Adipose tissue (tissue), 3 donors: Measurements from ENCODE around the gene MUC22. TPM values are rescaled to one million over a fixed set of nuclear protein-coding genes. Genes with fewer than 3 reads are reported as not detected.
"Not testable (repeated sequence)": the region's sequence is repeated elsewhere in the genome, so short reads cannot be mapped to it uniquely, and the experiment has no call there.

ENCODE experiments used
- H3K27ac ChIP-seq: one replicate; pipeline ENCODE4 v1.5.1; 2013; ENCODE audit warnings: low read depth, low read length
- WGBS, 3 donors: extraction: QIAGEN DNeasy Blood & Tissue Kit; methylation state at CpG; one replicate each; pipeline ENCODE4 v1.1.7; 2013; 5-methylcytosine and 5-hydroxymethylcytosine counted together
- polyA plus RNA-seq, 3 donors: library from polyadenylated mRNA; stranded (reverse); fragments of 200-250 nt; gene quantifications; one replicate each; pipeline ENCODE4 v1.2.3, GENCODE V29; 2013
- donor health status: healthy with polysubstance abuse.
- donor health status: Bipolar disorder and iron deficiency.
- donor health status: healthy.

MUC22 gene
- not detected for polyA plus RNA-seq

DNA sequence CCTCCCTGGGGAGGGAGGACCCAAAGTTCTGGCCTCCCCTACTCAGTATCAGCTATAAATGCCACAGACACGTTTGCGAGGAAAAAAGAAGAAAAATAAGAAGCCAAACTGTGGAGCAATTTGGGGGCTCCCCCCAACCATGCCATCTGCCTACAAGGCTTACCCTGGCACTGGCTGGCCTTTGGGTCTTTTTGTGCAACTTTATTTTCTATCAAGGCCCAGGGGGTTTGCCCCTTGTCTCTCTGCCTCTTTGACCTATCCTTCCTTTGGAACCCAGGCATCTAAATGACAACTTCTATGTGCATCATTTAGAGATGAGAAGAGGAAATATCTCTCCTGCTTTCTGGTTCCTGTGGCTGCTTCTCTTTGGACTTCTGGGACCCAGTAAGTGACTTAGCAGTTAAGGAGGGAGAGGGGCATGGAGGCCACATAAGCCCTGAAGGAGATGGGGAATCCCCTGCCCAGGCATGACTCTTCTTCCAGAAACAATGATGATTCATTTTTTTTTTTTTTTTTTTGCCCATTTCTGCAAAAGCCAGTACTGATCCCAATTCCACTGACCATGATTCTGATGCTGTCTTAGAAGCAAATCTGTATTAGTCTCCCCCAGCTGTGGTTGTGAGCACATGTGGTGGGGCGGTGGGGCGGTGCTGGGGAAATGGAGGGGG lies at the start of gene MUC22:
TSS of gene MUC22 (plus strand) at position 82 of the 668 bp plus-strand sequence. CDS start at position 315, 233 bp downstream.
- H3K27ac ChIP-seq = no peak within 1 kb of the TSS
- 85 to 88% (median 87%) methylated on average over 4 of the region's 4 CpGs for WGBS, 3 donors

DNA sequence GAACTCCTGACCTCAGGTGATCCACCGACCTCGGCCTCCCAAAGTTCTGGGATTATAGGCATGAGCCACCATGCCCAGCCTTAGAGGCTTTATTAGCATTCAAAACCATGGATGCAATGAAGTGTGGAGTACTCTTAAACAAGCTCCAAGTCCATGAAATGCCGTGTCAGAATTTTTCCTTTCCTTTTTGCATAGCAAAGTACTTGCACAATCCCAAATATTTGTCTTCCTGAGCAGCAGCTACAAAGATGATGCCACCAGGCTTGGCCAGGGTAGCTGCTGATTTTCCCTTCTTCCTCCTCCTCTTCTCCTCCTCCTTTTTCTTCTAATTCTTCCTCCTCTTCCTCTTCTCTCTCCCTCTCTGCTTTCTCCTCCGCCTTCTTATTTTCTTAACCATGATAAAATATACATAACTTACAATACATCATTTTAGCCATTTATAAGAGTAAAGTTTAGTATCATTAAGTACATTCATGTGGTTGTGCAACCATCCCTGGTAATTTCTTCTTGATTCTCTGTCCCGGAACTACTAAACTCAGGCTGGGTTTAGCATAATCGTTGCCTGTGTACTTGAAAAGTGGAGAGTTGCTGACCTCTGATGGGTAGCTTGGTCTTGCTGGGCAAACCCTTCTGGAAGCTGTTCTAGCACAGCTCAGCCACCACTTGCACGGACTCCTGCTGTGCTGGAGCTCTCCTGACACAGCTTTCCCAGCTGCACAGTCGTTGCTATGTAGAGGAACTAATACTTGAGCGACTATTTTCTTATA lies 49.2 kb upstream of the MUC22 start:
- 68 to 80% (median 70%) methylated on average over 9 of the region's 9 CpGs for WGBS, 3 donors
- H3K27ac ChIP-seq = no peak overlapping the region

DNA sequence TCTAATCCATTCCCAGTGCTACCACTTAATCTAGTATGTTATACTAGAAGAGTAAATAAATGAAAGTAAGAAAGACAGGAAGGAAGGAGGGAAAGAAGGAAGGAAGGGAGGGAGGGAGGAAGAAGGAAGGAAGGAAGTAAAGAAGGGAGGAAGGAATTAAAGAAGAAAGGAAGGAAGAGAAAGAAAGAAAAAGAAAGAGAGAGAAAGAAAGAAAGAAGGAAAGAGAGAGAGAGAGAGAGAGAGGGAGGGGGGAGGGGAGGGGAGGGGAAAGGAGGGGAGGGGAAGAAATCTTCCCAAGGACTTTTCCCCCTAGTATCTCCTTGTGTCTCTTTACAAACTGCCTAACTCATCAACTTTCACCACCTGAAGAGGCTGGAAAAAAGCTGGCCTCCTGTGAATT lies 47.6 kb upstream of the MUC22 start:
- no peak overlapping the region for H3K27ac ChIP-seq

DNA sequence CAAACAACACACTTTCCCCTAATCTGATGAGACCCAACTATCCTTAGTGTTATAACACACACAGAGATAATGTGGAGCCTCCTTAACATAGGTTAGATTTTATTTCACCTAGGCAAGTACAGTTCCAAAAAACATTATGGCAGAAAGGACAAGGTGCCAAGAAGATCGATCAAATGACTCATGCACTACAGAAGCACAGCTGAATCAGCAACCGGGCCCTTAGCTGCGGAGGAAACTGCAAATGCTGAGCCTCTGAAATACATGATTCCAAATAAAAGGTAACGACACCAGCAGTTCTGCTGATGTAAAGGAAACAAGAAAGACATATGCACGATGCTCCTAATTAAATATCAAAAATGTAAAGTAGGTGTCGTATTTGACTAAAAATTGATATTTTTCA lies 46.6 kb upstream of the MUC22 start:
- WGBS, 3 donors = 63 to 73% (median 68%) methylated on average over 6 of the region's 6 CpGs
- H3K27ac ChIP-seq = no peak overlapping the region

DNA sequence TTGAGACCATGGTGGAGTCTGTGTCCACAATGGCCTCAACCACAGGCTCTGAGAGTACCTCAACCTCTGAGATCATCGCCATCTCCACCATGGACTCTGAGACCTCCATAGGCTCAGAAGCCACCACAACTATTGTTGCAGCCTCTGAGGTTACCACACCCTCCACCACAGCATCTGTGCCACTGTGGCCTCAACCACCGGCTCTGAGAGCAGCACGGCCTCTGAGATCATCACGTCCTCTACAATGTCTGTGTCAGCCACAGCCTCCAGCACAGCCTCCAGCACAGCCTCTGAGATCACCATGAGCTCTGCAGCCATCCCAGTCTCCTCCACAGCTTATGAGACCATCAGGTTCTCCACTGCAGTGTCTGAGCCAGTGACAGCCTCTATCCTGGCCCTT lies 46.2 kb upstream of the MUC22 start:
- 74 to 84% (median 80%) methylated on average over 4 of the region's 4 CpGs for WGBS, 3 donors

DNA sequence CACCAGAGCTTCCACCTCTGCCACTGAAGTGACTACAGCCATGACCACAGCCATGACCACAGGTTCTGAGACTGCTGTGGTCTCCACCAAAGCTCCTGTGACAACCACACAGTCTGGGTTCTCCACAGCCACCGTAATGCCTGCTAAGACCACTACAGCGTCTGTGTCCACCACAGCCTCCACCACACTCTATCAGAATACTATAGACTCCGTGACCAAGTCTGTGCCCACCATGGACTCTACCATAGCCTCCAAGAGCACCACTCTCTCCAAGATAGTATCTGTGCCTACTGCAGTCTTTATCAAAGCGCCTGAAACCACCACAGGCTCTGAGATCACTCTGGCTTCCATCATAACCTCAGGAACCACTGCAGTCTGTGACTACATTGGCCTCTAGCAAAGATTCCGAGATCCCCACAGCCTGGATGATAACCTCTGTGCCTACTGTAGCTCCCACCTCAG lies 45.1 kb upstream of the MUC22 start:
- no peak overlapping the region for H3K27ac ChIP-seq
- 65 to 92% (median 89%) methylated on average over 5 of the region's 5 CpGs for WGBS, 3 donors

More for the DNA sequence above, 46.2 kb upstream of the MUC22 start:
- no peak overlapping the region for H3K27ac ChIP-seq

DNA sequence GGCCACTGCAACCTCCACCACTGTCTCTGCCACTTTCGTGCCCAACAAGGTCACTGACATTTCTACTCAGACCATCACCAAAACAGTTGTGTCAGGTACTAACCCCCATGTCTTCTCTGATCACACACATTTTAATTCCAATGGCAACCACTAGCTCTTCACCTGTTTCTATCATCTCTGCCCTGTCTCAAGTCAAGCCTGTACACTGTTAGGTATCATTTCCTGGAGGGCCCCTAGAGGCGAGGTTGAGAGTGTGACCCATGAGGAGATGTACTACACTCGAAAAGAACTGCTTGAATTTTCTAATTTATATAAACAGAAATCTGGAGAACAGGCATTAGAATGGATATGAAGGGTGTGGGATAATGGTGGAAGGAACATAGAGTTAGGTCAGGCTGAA lies 44.1 kb upstream of the MUC22 start:
- 49 to 79% (median 73%) methylated on average over 3 of the region's 3 CpGs for WGBS, 3 donors
- H3K27ac ChIP-seq = no peak overlapping the region

DNA sequence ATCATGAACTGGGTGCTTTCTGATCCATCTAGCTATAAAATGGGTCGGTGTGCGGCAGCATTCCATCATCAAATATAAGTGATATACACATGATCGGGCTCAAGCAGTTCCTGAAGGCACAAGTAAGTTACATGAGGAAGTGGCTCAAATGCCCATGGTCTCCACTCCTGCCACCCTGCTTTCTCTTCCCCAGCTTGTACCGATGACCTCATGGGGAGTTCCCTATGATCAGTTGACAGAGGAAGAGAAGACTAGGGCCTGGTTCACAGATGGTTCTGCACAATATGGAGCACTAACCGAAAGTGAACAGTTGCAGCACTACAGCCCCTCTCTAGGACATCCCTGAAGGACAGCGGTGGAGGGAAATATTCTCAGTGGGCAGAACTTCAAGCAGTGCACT lies 41.1 kb upstream of the MUC22 start:
- H3K27ac ChIP-seq = not testable (repeated sequence)
- 90 to 93% (median 91%) methylated on average over 6 of the region's 6 CpGs for WGBS, 3 donors

DNA sequence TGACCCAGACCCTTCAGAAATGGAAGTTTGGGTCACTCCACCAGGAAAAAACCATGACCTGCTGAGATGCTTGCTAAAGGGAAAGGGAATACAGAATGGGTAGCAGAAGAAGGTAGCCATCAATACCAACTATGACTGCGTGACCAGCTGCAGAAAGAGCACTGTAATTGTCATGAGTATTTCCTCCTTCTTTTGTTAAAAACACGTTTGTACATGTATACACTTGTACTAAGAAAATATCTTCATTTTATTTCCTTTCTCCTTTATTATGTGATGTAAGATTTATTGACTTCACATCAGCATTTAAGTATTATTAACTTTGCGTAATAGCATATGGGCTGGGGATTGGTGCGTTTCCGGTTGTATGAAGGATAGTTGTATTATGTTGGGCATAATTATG lies 39.3 kb upstream of the MUC22 start:
- 86 to 87% (median 87%) methylated on average over 5 of the region's 5 CpGs for WGBS, 3 donors
- H3K27ac ChIP-seq = no peak overlapping the region

DNA sequence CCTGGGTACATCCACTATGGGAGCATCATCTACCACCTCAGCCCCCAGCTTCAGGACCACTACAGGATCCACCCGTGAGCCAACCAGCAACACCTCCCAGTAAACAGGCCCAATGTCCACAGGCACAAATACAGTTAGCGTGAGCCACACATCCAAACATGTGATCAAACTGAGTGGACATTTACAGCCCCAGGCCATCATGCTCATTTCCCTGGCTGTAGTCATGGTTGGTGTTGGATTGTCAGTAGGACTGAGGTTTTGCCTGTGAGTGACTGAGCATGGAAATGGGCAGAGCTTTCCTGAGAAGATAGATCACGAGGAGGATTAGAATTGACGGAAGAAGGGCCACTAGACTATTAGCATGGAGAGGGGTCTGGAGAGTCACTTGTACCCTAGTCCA lies 37.5 kb upstream of the MUC22 start:
- no peak overlapping the region for H3K27ac ChIP-seq
- WGBS, 3 donors = 91 to 95% (median 93%) methylated on average over 4 of the region's 4 CpGs

DNA sequence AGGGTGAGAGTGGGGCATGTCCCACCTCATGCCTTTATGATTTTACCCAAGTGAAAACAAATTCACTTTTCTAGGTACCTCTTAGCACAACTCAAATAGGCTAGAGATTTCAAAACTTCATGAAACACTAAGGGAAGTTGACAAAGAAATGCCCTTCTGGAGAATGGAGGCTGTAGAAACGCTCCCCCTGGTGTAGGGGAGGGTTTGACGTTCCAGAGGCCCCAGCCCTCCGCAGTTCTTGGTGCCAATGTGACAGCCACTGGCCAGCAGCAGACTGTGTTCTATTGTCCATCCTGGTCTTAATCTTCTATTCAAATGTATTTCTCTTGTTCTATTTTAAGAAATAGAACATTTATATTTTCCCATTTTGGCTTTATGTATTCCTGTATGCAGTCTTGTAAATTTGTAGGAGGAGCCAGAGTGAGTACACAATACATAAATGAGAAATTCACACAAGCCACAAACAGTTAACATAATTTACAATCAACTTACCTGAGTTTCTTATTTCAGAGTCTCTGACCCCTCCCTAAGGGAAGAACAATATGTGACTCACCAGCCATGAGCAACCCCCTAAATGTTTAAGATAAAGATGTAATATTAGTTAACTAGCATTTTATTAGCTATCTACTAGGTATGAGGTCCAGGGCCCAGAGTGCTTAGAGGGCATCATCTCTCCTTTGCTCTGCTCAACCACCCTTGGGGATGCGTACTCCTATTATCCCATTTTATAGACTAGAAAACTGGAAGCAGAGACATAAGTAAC lies 35.6 kb upstream of the MUC22 start:
- WGBS, 3 donors = 78 to 88% (median 84%) methylated on average over 4 of the region's 4 CpGs
- no peak overlapping the region for H3K27ac ChIP-seq

DNA sequence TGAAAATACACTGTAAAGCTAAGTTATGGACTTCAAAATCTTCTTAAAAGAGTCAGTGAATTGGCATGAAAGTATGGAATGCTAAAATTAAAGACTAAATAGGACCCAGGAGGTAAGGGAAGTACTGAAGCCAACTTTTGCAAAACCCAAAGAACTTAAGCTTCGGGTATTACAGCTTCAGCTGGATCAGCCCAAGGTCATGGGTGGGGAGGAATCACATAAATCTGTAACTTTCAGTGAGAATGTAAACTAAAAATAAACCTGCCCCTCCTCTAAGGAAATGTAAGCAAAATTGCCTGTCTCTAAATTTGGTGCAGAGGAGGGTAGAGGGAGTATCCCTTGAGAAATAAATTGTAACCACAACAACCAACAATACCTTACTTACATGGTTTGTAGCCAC lies 31.1 kb upstream of the MUC22 start:
- no peak overlapping the region for H3K27ac ChIP-seq
- WGBS, 3 donors = 19 to 38% (median 38%) methylated on average over 1 of the region's 1 CpG

DNA sequence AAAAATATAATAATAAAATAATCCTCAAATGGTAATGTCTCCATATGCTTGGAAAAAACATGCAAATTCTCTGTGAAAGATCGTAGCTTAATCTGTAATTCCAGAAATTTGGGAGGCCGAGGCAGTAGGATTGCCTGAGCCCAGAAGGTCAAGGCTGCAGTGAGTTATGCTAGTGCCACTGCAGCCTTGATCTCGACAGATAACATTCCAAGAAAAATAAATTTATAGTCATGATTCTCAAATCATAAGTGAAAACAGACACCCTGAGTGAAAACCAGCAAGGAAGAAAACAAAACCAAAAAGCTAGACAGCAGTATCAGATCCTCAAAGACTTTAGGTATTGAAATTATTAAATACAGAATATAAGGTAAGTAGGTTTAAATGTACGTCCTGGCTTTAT lies 30.6 kb upstream of the MUC22 start:
- H3K27ac ChIP-seq = no peak overlapping the region
- WGBS, 3 donors = 42 to 73% (median 68%) methylated on average over 4 of the region's 4 CpGs

DNA sequence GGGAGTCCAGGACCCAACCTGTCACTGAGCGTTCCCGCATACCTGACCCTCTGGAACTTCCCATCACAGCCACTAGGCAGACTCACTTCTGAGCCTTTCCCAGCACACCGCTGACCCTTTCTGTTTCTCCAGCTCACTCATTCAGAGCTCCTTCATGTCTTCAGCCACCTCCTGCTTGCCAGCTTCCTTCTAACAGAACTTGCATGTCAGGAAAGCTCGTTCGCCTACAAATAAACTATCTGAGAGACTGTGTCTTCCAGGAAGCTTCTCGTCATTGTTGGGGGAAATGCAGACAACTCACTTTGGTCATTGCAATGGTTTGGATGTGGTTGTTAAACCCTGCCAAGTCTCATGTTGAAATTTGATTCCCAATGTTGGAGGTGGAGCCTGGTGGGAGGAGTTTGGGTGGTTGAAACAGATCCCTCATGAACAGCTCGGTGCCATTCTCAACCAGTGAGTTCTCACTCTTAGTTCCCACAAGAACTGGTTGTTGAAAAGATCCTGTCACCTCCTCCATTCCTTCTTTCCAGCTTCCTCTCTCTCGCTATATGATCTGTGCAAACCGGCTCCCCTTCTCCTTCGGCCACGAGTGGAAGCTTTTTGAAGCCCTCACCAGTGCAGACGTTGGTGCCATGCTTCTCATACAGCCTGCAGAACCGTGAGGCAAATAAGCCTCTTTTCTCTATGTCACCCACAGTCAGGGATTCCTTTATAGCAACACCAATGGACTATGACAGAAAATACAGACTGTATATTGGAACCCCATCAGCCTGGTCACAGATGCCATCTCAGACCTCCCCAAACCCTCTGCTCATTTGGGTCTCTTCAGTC lies 28.1 kb upstream of the MUC22 start:
- 20 to 25% (median 25%) methylated on average over 13 of the region's 13 CpGs for WGBS, 3 donors
- H3K27ac ChIP-seq = no peak overlapping the region

DNA sequence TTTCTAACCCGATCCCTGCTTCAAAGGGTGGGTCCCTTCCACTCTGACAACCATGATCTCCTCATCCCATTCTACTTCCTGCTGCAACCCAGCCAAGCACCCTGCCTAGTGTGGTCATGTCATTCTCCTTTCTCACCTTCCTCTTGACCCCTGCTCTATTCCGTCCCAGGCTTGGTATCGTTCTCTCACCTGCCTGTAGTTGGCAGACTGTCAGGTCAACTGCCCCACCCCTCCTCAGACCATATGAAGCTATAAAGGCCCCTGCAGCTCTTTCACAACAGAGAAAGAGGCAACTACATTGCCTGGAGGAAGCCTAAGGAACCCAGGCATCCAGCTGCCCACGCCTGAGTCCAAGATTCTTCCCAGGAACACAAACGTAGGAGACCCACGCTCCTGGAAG lies 26.8 kb upstream of the MUC22 start, which contains the start of gene MUC21:
TSS of gene MUC21 (plus strand) at position 280 of the 400 bp plus-strand sequence. CDS start 241 bp downstream, outside the sequence.
- H3K27ac ChIP-seq = no peak within 1 kb of the TSS
- WGBS, 3 donors = 82 to 86% (median 84%) methylated on average over 6 of the region's 6 CpGs

DNA sequence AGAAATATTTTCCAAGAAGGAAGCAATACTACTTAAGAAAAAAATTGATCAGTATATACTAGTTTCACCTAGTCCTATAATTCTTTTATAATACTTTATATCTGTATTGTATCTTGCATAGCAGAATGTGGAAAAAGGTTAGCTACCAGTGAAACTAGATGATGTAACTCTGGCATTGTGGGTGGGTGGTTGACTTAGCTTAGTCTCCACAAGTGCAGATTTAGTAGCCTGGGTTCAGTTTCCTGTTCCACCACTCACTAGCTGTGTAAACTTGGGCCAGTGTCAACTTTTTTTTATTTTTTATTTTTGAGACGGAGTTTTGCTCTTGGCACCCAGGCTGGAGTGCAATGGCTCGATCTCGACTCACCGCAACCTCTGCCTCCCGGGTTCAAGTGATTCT lies 24.8 kb upstream of the MUC22 start:
- 76 to 84% (median 83%) methylated on average over 5 of the region's 5 CpGs for WGBS, 3 donors
- no peak overlapping the region for H3K27ac ChIP-seq

DNA sequence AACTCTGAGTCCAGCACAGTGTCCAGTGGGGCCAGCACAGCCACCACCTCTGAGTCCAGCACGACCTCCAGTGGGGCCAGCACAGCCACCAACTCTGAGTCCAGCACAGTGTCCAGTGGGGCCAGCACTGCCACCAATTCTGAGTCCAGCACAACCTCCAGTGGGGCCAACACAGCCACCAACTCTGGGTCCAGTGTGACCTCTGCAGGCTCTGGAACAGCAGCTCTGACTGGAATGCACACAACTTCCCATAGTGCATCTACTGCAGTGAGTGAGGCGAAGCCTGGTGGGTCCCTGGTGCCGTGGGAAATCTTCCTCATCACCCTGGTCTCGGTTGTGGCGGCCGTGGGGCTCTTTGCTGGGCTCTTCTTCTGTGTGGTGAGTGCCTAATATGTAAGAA lies 23.0 kb upstream of the MUC22 start:
- 87 to 94% (median 90%) methylated on average over 6 of the region's 6 CpGs for WGBS, 3 donors
- H3K27ac ChIP-seq = no peak overlapping the region

DNA sequence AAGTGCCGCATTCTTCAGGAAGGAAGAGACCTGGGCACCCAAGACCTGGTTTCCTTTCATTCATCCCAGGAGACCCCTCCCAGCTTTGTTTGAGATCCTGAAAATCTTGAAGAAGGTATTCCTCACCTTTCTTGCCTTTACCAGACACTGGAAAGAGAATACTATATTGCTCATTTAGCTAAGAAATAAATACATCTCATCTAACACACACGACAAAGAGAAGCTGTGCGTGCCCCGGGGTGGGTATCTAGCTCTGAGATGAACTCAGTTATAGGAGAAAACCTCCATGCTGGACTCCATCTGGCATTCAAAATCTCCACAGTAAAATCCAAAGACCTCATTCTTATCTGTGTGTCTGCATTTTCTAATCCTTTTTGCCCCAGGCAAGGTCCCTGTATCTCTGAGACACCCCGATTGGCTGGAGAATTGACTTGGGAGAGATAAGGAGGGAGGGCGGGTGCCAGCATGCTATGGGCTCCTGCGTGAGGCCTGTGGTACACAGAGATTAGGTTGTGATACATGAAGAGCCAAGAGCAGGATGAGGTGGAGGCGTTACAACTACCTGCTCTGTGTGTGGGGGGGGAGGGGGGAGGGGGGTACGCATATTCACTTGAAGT lies 22.0 kb upstream of the MUC22 start:
- WGBS, 3 donors = 78 to 91% (median 88%) methylated on average over 9 of the region's 9 CpGs
- no peak overlapping the region for H3K27ac ChIP-seq
